ENCODE data around the gene ALG6.
A peak's percentile ranks its signal among the peaks of the same experiment; 100 is the strongest.

- TF ChIP-seq CTCF (conservative IDR thresholded peaks at IDR 0.05 in 1 of 2, IDR thresholded peaks at IDR 0.05 in 1 of 2; ENCODE audit: low read depth in 1 of 2, low read length in 2 of 2) (no peak), EZH2 (IDR thresholded peaks at IDR 0.05; ENCODE audit: low read length, missing control alignments) (peak; percentile 98)
These were observed 43.3 kb upstream of the ALG6 start for GRCh38 chr1:63323865-63324778.
